ENCODE measurements around the gene PPL. TPM values are rescaled to one million over a fixed set of nuclear protein-coding genes. Genes with fewer than 3 reads are reported as not detected.

The PPL gene
- total RNA-seq, 1 donor from 2014 or later = 32.3 TPM

- no peak for DNase-seq (ENCODE audit: low spot score)
Observed at GRCh38 chr16:4864728-4865127, 72.2 kb downstream of the PPL start.

- DNase-seq (ENCODE audit: low spot score) = no peak
Observed at GRCh38 chr16:4862639-4863038, 74.3 kb downstream of the PPL start.

GRCh38 chr16:4860727-4861342, 76.1 kb downstream of the PPL start:
- DNase-seq (ENCODE audit: low spot score) = no peak

GRCh38 chr16:4859900-4860255, 77.1 kb downstream of the PPL start:
- DNase-seq (ENCODE audit: low spot score) = no peak

- DNase-seq (ENCODE audit: low spot score) = no peak
Observed at GRCh38 chr16:4859190-4859899, 77.6 kb downstream of the PPL start.

GRCh38 chr16:4855804-4856203, 81.1 kb downstream of the PPL start:
- DNase-seq (ENCODE audit: low spot score) = no peak

GRCh38 chr16:4855371-4855770, 81.6 kb downstream of the PPL start:
- no peak for DNase-seq (ENCODE audit: low spot score)

GRCh38 chr16:4852221-4852872, 84.6 kb downstream of the PPL start:
- DNase-seq (ENCODE audit: low spot score) = no peak

GRCh38 chr16:4850211-4850610, 86.7 kb downstream of the PPL start:
- peak; percentile 63 for DNase-seq (ENCODE audit: low spot score)

- DNase-seq (ENCODE audit: low spot score) = peak; percentile 40
Observed at GRCh38 chr16:4847774-4848587, 89.0 kb downstream of the PPL start.

GRCh38 chr16:4846901-4847773, 89.8 kb downstream of the PPL start, which contains the start of the genes GLYR1 and UBN1:
Gene GLYR1 (minus strand): TSS chr16:4847288. CDS start chr16:4847265, 23 bp downstream.
Gene UBN1 (plus strand): TSS chr16:4847481. CDS start chr16:4852918, 5,437 bp downstream.
- peak; percentile 98 for DNase-seq (ENCODE audit: low spot score)

- peak; percentile 68 for DNase-seq (ENCODE audit: low spot score)
Observed at GRCh38 chr16:4846503-4846900, 90.4 kb downstream of the PPL start.

GRCh38 chr16:4840984-4841383, 96.0 kb downstream of the PPL start:
- no peak for DNase-seq (ENCODE audit: low spot score)

GRCh38 chr16:4839942-4840341, 97.0 kb downstream of the PPL start:
- DNase-seq (ENCODE audit: low spot score) = no peak

GRCh38 chr16:4837733-4838501, 99.0 kb downstream of the PPL start:
- no peak for DNase-seq (ENCODE audit: low spot score)

GRCh38 chr16:4836727-4837126, 100.2 kb downstream of the PPL start:
- no peak for DNase-seq (ENCODE audit: low spot score)

GRCh38 chr16:4833584-4833983, 103.4 kb downstream of the PPL start:
- no peak for DNase-seq (ENCODE audit: low spot score)

- DNase-seq (ENCODE audit: low spot score) = no peak
Observed at GRCh38 chr16:4832698-4833343, 104.1 kb downstream of the PPL start.

Data from umbilical cord (tissue), 2 donors.